ENCODE data around the gene KATNBL1. TPM values are rescaled to one million over a fixed set of nuclear protein-coding genes. Genes with fewer than 3 reads are reported as not detected.
A peak's percentile ranks its signal among the peaks of the same experiment; 100 is the strongest.

Gene KATNBL1, protein sequence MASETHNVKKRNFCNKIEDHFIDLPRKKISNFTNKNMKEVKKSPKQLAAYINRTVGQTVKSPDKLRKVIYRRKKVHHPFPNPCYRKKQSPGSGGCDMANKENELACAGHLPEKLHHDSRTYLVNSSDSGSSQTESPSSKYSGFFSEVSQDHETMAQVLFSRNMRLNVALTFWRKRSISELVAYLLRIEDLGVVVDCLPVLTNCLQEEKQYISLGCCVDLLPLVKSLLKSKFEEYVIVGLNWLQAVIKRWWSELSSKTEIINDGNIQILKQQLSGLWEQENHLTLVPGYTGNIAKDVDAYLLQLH
- 10 to 100 TPM; 41.5 to 56.5 TPM for total RNA-seq

GRCh38 chr15:34209421-34210282 lies at the start of gene KATNBL1:
Gene KATNBL1 (minus strand): TSS chr15:34210096. CDS start chr15:34163676, 46,420 bp downstream.
- Mint-ChIP-seq H3K27ac (peak within 1 kb of the TSS; percentile 87), H3K36me3 (peaks cover 14% of the 10 kb centered on the region), H3K4me1 (peaks cover 21% of the 10 kb centered on the region), H3K9me3 (ENCODE audit: low read depth) (no peaks in the 10 kb centered on the region), H3K27me3 (no peaks in the 10 kb centered on the region), H3K4me3 (peak within 1 kb of the TSS; percentile 89)
- ATAC-seq (peak; percentile 96), DNase-seq (peak; percentile 98)
- CTCF ChIA-PET = interaction anchor here (0.7 to 5.2 kb wide), 27 partner anchors 9 to 760 kb away, joined by 3 to 60 read pairs (median 4); partner anchors contain the start of genes AQR, EMC4, EMC7 and NOP10

DNA sequence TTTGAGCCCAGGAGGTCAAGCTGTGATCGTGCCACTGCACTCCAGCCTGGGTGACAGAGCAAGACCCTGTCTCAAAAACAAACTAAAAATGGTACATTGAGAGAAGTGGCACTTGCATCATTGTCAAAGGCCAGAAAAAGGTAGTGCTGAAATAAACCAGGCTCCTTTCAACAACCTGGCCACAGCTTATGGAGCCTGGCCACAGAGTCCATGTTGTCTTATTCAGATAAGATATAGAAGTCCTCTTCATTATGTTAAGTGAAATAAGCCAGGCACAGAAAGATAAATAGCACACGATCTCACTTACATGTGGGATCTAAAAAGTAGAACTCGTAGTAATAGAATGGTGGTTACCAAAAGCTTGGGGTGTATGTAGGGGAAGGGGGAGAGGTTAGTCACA lies 49.7 kb upstream of the KATNBL1 start:
- ATAC-seq (no peak), DNase-seq (no peak)
- CTCF ChIA-PET = no interaction called here
- H3K27ac Mint-ChIP-seq = no peak overlapping the region
- H3K9me3 Mint-ChIP-seq (ENCODE audit: low read depth) = no peaks in the 10 kb centered on the region
- H3K27me3 Mint-ChIP-seq = no peaks in the 10 kb centered on the region
- H3K4me1 Mint-ChIP-seq = peaks cover 4% of the 10 kb centered on the region
- H3K36me3 Mint-ChIP-seq = peaks cover 16% of the 10 kb centered on the region
- no peak overlapping the region for H3K4me3 Mint-ChIP-seq

GRCh38 chr15:34258151-34258550 lies 48.3 kb upstream of the KATNBL1 start:
- Mint-ChIP-seq H3K27ac (no peak overlapping the region), H3K4me3 (no peak overlapping the region), H3K27me3 (no peaks in the 10 kb centered on the region), H3K4me1 (peaks cover 4% of the 10 kb centered on the region), H3K9me3 (ENCODE audit: low read depth) (no peaks in the 10 kb centered on the region), H3K36me3 (peaks cover 24% of the 10 kb centered on the region)
- CTCF ChIA-PET = interaction anchor here (1.2 kb wide), 1 partner anchor 15 kb away, joined by 5 read pairs; no protein-coding TSS in a partner anchor
- DNase-seq = no peak
- no peak for ATAC-seq

DNA sequence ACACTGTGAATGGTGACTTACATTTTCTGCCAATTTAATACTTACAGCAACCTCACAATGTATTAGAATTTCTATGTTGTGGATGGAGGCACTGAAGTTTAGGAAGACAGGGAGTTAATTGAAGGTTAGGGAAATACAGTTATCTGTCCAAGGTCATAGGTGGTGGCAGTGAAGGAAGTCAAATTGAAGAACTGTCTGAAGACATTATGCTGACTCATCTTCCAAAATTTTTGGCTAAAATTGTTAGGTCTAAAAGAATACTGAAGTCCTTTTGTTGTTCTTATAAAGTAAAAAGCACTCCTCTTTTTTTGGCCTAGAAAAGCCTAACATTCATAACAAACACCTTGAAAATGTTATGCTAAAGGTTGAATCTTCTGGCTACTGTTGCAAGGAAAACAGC lies 42.6 kb upstream of the KATNBL1 start:
- H3K36me3 Mint-ChIP-seq = peaks cover 40% of the 10 kb centered on the region
- no peaks in the 10 kb centered on the region for H3K9me3 Mint-ChIP-seq (ENCODE audit: low read depth)
- ATAC-seq (no peak), DNase-seq (no peak)
- H3K27me3 Mint-ChIP-seq = no peaks in the 10 kb centered on the region
- CTCF ChIA-PET = no interaction called here
- H3K4me1 Mint-ChIP-seq = peaks cover 4% of the 10 kb centered on the region
- H3K4me3 Mint-ChIP-seq = no peak overlapping the region
- no peak overlapping the region for H3K27ac Mint-ChIP-seq

DNA sequence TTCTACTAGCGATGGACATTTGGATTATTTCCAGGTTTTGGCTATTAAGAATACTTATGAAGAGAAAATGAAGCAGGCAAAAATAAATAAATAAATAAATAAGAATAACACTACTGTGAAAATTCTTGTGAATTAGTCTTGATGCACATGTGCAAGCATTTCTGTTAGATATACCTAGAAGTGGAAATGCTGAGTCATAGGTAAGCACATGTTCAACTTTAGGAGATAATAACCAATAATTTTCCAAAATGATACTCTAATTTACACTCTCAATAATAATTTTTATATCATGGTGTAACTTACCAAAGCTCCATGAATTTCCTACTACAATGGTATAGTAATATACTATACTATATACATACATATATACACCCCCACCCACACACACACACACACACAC lies 38.3 kb upstream of the KATNBL1 start:
- H3K4me3 Mint-ChIP-seq = no peak overlapping the region
- CTCF ChIA-PET = no interaction called here
- H3K27me3 Mint-ChIP-seq = no peaks in the 10 kb centered on the region
- no peaks in the 10 kb centered on the region for H3K4me1 Mint-ChIP-seq
- peaks cover 29% of the 10 kb centered on the region for H3K36me3 Mint-ChIP-seq
- ATAC-seq (no peak), DNase-seq (no peak)
- no peak overlapping the region for H3K27ac Mint-ChIP-seq
- no peaks in the 10 kb centered on the region for H3K9me3 Mint-ChIP-seq (ENCODE audit: low read depth)

GRCh38 chr15:34246276-34246976 lies 36.5 kb upstream of the KATNBL1 start:
- Mint-ChIP-seq H3K36me3 (peaks cover 26% of the 10 kb centered on the region), H3K9me3 (ENCODE audit: low read depth) (no peaks in the 10 kb centered on the region), H3K27me3 (no peaks in the 10 kb centered on the region), H3K27ac (no peak overlapping the region), H3K4me1 (peaks cover 9% of the 10 kb centered on the region), H3K4me3 (no peak overlapping the region)
- CTCF ChIA-PET = interaction anchor here (1.9 kb wide), 1 partner anchor 121 kb away, joined by 6 read pairs; the partner anchor contains the start of gene LPCAT4
- no peak for ATAC-seq
- no peak for DNase-seq

DNA sequence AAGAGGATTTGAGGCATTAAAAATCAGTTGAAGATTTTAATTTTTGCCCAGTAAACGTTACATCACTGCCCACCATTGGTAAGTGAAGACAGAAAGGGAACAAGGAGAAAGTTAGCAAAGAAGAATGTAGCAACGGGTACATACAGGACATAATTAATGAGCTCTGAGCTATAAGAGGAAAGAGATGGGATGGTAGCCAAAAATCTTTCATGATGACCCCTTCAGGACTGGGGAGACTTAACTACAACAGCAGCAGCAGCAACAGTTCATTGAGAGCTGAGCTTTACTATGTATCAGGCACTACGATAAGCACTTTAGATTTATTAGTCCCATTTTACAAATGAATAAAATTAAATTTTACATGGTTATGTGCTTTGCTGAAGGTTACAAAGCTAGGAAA lies 33.3 kb upstream of the KATNBL1 start:
- CTCF ChIA-PET = interaction anchor here (1.3 to 3.2 kb wide), 3 partner anchors 15 to 125 kb away, joined by 5 to 26 read pairs (median 6); partner anchors contain the start of gene LPCAT4
- DNase-seq = no peak
- H3K4me3 Mint-ChIP-seq = no peak overlapping the region
- H3K36me3 Mint-ChIP-seq = peaks cover 27% of the 10 kb centered on the region
- H3K27ac Mint-ChIP-seq = no peak overlapping the region
- H3K4me1 Mint-ChIP-seq = peaks cover 30% of the 10 kb centered on the region
- no peak for ATAC-seq
- no peaks in the 10 kb centered on the region for H3K27me3 Mint-ChIP-seq
- no peaks in the 10 kb centered on the region for H3K9me3 Mint-ChIP-seq (ENCODE audit: low read depth)

DNA sequence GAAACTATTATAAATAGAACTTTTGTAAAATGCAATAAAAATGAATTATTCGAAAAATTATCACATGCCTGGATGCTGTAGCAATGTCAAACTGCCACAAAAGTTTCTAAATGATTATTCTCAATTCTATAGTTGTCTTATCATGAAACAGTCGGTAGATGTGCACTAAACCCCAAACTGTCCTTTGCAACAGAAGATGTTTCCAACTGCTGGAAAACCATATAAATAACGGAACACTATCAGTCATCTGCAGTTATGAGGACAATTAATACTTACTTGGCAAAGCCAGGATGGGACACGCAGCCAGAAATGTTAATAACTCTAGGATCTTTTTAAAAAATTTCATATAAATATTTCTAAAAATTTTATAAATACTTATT lies 32.4 kb upstream of the KATNBL1 start:
- H3K4me3 Mint-ChIP-seq = no peak overlapping the region
- H3K9me3 Mint-ChIP-seq (ENCODE audit: low read depth) = no peaks in the 10 kb centered on the region
- H3K36me3 Mint-ChIP-seq = peaks cover 25% of the 10 kb centered on the region
- peaks cover 30% of the 10 kb centered on the region for H3K4me1 Mint-ChIP-seq
- H3K27ac Mint-ChIP-seq = no peak overlapping the region
- no peak for DNase-seq
- no peak for ATAC-seq
- H3K27me3 Mint-ChIP-seq = no peaks in the 10 kb centered on the region
- CTCF ChIA-PET = interaction anchor here (0.7 to 3.2 kb wide), 17 partner anchors 11 to 126 kb away, joined by 3 to 26 read pairs (median 4); partner anchors contain the start of genes EMC4, LPCAT4, NOP10 and NUTM1

DNA sequence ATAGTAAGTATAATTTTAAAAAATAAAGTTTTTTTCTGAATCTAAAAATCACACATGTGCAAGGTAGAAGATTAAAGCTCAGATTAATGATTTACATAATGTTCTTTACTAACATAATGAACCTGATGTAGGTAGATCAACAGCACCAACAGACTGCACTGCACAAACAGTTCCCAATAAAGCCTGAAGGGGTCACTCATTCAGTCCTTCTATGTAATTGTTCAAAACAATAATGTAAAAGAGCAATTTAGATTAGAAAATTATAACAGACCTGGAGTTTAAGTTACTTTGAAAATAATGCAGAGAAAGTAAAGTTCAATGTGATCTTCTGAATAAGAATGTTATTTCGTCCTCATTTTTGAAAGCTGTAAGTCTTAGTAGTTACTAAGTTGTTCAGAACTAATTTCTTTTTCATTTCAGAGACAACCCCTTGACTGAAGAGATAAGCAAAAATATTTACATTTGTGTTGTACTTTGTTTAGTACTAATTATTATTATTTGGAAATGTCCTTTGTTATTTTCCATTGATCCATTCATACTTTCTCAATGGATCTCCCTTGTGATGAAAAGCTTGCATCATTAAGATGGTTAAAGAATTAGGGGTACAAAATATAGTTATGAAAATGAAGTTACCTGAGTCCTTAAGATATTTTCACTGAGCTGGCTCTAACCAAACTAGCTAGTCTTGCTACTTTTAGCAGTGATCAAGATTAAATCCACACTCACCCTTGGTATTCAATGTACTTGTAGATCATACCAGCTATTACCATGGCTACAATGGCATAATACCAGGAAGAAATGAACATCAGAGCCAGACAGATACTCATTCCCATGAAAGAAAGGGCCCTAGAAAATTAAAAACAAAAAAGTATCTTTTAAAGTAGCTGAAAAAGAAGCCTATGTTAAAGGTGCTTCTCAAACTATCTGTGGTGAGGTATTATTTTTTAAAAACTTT lies 31.8 kb upstream of the KATNBL1 start:
- peaks cover 30% of the 10 kb centered on the region for H3K4me1 Mint-ChIP-seq
- ATAC-seq = peak; percentile 77
- CTCF ChIA-PET = interaction anchor here (0.6 to 3.2 kb wide), 27 partner anchors 9 to 346 kb away, joined by 3 to 26 read pairs (median 4); partner anchors contain the start of genes EMC4, KATNBL1, LPCAT4 and NOP10
- H3K27ac Mint-ChIP-seq = peak overlapping the region; percentile 41
- no peaks in the 10 kb centered on the region for H3K9me3 Mint-ChIP-seq (ENCODE audit: low read depth)
- peak; percentile 56 for DNase-seq
- H3K36me3 Mint-ChIP-seq = peaks cover 29% of the 10 kb centered on the region
- H3K27me3 Mint-ChIP-seq = no peaks in the 10 kb centered on the region
- H3K4me3 Mint-ChIP-seq = no peak overlapping the region

DNA sequence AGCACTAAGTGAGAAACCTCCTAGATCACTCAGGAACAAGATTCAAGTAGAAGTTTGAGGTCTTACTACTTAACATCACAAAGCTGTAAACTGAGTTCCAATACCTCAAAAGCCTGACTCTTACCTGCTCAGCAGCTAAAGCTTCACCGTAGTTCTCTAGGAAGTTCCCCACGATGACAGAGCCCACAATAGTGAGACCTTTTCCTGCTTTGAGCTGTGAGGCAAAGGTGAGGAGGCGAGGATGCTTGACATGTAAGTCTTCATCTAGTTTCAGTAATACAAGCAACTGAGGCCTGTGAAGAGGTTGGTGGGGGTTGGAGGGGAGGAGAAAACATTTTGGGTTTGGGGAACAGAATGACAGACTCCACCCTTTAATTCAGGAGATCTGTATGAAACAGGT lies 30.6 kb upstream of the KATNBL1 start:
- CTCF ChIA-PET = interaction anchor here (0.6 to 3.2 kb wide), 11 partner anchors 10 to 181 kb away, joined by 3 to 26 read pairs (median 6); partner anchors contain the start of genes KATNBL1, LPCAT4, NOP10 and NUTM1
- DNase-seq (no peak), ATAC-seq (no peak)
- H3K27ac Mint-ChIP-seq = peak overlapping the region; percentile 59
- H3K4me3 Mint-ChIP-seq = no peak overlapping the region
- H3K36me3 Mint-ChIP-seq = peaks cover 39% of the 10 kb centered on the region
- H3K27me3 Mint-ChIP-seq = no peaks in the 10 kb centered on the region
- H3K4me1 Mint-ChIP-seq = peaks cover 30% of the 10 kb centered on the region
- no peaks in the 10 kb centered on the region for H3K9me3 Mint-ChIP-seq (ENCODE audit: low read depth)

DNA sequence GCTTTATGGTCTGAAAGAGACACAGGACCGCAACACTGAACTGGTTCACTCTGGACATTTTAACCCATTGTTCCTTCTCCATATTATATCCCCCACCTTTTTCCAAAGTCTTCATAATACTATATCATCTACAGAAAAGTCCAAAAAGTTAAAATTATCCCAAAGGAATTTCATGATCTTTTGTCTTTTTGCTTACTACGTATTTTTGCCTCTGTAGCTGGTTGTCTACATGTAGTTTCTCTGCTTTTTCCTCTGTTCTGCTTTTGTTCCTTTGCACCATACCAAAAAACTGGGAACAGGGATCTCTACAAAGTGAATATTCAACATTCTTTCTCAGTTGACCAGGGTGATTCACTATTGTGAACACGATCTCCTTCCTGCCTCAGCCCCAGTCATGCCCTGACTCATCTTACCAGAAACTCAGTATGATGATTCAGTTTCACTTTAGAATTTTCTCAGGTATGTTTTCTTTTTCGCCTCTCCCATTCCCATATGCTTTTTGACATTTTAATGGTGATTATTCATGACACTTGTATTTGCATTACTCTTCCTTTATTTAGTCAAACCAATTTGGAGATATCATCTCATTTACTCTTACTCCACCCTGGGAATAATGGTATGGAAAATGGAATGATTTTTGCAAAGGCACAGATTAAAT lies 29.4 kb upstream of the KATNBL1 start:
- Mint-ChIP-seq H3K27me3 (no peaks in the 10 kb centered on the region), H3K4me3 (peak overlapping the region; percentile 31), H3K4me1 (peaks cover 30% of the 10 kb centered on the region), H3K27ac (peak overlapping the region; percentile 90), H3K9me3 (ENCODE audit: low read depth) (no peaks in the 10 kb centered on the region), H3K36me3 (peaks cover 35% of the 10 kb centered on the region)
- CTCF ChIA-PET = no interaction called here
- DNase-seq = peak; percentile 63
- peak; percentile 88 for ATAC-seq

- Mint-ChIP-seq H3K36me3 (peaks cover 36% of the 10 kb centered on the region), H3K4me3 (no peak overlapping the region), H3K9me3 (ENCODE audit: low read depth) (no peaks in the 10 kb centered on the region), H3K27me3 (no peaks in the 10 kb centered on the region), H3K4me1 (peaks cover 3% of the 10 kb centered on the region), H3K27ac (no peak overlapping the region)
- CTCF ChIA-PET = interaction anchor here (1.0 to 1.5 kb wide), 2 partner anchors 17 to 24 kb away, joined by 3 read pairs; partner anchors contain the start of gene KATNBL1
- ATAC-seq = no peak
- no peak for DNase-seq
Measured at GRCh38 chr15:34233614-34234013, 23.7 kb upstream of the KATNBL1 start.
